GM11168 (cell line): ENCODE data around the gene MRPL43.
"Not testable (repeated sequence)": the region's sequence is repeated elsewhere in the genome, so short reads cannot be mapped to it uniquely, and the experiment has no call there.

Source experiments
- in situ Hi-C: fragments of 300-500 bp; cut with MboI; formaldehyde crosslinking; loops from one replicate; pipeline ENCODE4 v1.12.0; 2022; ENCODE audit warnings: low sequenced_read_pairs; ENCODE audit not compliant: unreplicated experiment

MRPL43 gene

DNA sequence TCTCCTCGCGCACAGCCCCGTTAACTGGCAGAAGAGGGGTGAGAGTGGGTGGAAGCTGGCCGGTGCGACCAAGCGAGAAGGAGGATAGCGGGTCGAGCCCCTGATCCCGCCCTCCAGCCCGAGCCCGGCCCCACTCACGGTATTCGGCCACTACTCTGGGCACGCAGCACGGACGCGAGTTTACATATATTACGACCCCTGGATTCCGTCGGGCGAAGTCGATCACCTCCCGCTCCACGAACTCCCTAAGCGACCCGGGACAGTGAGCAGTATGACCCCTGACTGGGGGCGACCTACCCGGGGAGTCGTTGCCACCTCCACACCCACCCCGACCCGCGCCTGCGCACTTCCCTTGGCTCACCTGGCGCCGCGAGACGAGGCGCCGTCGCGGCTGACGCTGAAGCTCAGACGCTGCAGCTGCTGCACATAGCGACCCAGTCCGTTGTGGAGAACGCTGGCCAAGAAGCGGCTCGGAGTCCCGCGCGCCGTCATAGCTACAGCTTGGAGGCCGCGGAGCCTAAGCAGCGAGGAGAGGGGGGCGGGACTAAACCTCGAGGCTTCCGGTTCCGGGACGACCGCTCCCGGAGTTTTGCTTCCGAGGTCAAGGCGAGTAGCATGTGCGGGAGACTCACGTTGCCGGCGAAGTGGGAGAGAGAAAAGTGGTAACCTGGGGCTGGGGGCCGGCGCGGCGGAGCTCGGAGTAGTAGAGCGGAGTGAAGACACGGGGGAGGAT is at the start of gene MRPL43, which contains the start of gene TWNK:
MRPL43 (minus strand) TSS at position 546 of the 733 bp plus-strand sequence; CDS start at position 492, 54 bp downstream.
TWNK (plus strand) TSS at position 592 of the 733 bp plus-strand sequence. CDS start 668 bp downstream, outside the sequence.
- in situ Hi-C loops = no loop called here

DNA sequence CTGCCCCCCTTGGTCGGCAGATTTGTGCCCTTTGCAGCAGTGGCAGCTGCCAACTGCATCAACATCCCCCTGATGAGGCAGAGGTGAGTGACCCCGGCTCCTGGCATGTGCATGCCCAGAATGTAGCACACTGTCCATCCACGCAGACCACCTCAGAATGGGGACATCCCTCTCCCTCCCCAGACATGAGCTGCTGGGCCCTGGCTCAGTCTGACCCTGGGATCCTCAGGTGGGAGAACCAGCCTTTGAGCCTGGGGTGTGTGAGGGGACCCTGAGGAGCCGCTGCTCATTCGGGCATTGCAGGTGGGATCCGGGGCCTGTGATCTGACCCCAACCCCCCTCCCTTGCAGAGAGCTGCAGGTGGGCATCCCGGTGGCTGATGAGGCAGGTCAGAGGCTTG is 49.4 kb upstream of the MRPL43 start:
- in situ Hi-C loops = no loop called here

DNA sequence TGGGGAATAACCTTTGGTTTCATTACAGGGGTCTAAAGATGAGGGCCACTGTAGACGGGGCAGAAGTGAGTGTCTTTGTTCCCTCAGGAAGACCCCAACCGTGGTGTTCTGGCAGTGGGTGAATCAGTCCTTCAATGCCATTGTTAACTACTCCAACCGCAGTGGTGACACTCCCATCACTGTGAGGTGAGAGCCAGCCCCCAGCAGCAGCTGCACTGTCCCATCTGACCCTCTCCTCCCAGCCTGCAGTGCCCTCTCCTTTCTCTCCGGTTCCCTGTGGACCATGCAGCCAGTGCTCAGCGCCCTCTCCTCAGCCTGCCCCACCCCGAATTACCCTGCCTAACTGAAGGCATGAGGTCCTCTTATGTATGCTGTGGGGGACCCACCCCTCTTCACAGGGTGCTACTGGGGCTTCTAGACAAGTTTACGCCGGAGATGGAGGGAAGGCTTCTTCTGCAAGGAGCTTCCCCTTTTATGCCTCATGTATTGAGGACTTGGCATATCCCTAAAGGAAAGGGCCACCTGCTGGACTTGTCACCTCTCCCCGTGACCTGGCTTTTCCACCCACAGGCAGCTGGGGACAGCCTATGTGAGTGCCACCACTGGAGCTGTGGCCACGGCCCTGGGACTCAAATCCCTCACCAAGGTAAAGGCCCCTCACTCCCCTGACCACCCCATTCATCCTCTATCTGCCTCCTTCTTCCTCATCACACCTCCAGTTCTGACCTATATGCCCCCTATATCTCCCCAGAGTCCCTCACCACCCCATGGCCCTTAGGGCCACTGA is 48.8 kb upstream of the MRPL43 start:
- in situ Hi-C loops = no loop called here

GRCh38 chr10:101035314-101035713 is 48.0 kb upstream of the MRPL43 start:
- in situ Hi-C loops = no loop called here

DNA sequence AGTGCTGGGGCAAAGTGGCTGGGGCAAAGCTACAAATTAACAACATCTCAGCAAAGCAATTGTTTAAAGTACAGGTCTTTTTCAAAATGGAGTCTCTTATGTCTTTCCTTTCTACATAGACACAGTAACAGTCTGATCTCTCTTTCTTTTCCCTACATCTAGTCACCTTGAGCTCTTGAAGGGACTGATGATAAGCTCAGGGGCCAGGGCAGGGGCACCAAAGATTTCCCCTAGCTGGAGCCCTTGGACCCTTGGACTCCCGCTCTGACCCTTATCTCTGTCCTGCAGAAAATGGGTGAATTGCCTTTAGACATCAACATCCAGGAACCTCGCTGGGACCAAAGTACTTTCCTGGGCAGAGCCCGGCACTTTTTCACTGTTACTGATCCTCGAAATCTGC is 47.1 kb upstream of the MRPL43 start:
- in situ Hi-C loops = not testable (repeated sequence)

- in situ Hi-C loops = no loop called here
Observed at GRCh38 chr10:101033276-101033675, 46.0 kb upstream of the MRPL43 start.

- in situ Hi-C loops = no loop called here
Observed at GRCh38 chr10:101032637-101033224, 45.4 kb upstream of the MRPL43 start.

GRCh38 chr10:101031796-101032636 is 44.7 kb upstream of the MRPL43 start:
- in situ Hi-C loops = no loop called here

GRCh38 chr10:101031128-101031795 is 44.0 kb upstream of the MRPL43 start, which contains the start of the genes PDZD7 and SFXN3:
Gene PDZD7 (minus strand): TSS chr10:101031129. CDS start chr10:101030219, 910 bp downstream.
Gene SFXN3 (plus strand): TSS chr10:101031234. CDS start chr10:101034695, 3,461 bp downstream.
- in situ Hi-C loops = no loop called here

DNA sequence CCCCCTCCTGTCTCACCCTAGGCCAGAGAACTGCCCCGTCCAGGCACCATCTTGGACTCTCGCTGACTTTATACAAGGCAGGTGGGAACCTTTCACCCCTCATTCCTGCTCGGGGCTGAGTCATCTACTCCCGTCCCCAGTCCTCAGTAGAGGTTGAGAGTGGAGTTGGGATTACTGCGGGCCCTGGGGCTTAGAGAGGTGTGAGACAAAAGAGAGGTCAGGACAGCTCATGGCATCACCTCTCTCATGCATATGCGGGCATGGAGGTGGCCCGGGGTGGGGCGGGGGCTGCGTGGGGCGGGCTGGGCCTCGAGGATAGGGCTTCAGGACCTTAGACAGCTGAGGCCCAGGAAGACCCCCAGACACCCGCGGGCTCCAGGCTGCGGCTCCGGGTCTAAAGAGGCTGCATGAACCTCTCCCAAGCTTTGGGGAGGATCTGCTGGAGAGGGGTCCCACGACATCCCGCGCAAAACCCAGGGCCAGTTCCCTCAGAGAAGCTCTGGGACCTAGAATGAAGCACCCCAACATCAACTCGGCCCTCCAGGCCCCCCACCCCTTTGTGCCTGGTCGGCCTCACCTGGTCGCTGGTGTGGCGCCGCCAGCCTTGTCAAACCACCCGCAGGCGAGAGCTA is 43.3 kb upstream of the MRPL43 start:
- in situ Hi-C loops = no loop called here

GRCh38 chr10:101029520-101030295 is 42.4 kb upstream of the MRPL43 start:
- in situ Hi-C loops = no loop called here

DNA sequence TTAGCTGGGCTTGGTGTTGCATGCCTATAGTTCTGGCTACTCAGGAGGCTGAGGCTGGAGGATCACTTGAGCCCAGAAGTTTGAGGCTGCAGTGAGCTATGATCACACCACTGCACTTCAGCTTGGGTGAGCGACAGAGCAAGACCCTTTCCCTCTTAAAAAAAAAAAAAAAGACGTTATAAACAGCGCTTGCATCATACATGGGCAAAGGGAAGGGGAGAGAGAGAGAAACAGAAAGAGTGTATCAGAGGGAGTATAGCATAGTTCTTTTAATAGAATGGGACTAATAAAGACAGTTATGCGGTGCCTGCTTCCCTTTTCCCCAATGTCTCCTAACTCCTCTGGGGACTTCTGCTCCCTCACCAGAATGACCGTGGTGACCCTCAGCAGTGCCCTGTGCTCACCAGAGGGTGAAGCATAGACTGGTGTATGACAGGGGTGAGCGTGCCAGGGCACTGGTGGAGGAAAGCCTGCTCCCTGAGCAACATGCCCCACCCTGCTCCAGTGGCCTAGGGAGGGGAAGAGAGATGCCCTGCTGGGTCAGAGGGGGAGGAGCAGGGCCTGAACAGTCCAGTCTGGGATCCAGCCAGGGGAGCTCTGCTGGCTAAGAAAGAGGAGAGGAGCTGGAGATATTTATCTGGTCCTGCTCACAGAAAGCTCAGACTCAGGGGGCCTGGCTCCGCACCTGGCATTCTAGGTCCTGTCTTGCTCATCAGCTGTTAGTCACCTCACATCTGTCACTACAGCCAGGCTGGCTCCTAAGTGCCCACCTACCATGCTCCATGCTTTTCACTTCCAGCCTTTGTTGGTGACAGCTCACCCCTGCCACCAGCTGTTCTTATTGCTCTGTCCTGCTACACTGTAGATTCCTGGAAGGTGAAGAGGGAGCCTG is 41.4 kb upstream of the MRPL43 start:
- in situ Hi-C loops = no loop called here

- in situ Hi-C loops = no loop called here
Observed at GRCh38 chr10:101027106-101027720, 39.9 kb upstream of the MRPL43 start.

DNA sequence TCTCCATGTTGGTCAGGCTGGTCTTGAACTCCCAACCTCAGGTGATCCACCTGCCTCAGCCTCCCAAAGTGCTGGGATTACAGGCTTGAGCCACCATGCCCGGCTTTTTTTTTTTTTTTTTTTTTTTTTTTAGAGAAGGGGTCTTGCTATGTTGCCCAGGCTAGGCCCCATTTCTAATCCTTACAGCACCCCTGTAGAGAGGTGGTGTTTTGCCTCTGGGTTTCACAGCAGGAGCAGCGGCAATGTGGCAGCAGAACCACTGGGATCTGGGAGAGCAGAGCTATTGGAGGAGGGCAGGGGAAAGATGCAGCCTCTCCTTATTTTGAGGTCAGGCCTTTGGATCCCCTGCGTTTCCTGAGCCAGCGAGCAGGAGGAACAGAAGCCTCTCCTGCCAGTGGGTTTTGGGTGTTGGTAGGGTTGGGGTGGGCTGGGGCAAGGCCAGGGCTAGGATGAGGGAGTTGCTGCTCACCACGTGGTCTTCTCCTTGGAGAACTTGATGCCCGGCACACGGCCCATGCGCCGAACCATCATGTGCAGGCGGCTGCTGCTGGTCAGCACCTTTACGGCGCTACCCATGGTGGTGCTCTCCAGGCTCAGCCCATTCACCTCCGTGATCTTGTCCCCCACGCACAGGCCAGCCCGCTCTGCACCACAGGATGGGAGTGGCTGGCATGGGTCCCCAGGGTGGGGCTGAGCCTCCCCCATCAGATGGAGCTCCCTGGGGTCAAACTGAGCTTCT is 35.8 kb upstream of the MRPL43 start:
- in situ Hi-C loops = no loop called here

DNA sequence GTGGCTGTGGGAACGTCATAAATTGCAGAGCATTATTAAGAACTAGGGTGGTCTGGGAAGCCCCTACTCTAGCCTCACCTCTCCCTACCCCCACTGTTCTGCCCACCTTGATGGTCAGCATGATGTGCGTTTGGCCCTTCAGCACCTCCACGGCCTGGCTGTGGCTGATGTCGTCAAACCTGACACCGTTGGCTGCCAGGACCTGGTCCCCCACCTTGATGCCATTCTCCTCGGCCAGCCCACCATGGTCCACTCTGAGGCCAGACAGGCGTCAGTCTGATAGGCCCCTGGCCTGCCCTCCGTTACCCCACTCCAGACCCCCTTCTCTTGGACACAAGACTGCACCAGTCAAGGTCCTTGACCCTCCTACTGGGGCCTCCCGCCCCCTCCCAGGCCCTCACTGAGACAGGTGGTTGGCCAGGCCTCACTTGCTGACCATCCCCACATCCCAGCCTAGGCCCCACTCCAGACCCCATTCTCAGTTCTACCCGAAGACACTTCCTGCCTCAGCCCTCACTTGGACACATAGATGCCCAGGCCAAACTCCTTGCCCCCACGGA is 34.5 kb upstream of the MRPL43 start:
- in situ Hi-C loops = no loop called here

DNA sequence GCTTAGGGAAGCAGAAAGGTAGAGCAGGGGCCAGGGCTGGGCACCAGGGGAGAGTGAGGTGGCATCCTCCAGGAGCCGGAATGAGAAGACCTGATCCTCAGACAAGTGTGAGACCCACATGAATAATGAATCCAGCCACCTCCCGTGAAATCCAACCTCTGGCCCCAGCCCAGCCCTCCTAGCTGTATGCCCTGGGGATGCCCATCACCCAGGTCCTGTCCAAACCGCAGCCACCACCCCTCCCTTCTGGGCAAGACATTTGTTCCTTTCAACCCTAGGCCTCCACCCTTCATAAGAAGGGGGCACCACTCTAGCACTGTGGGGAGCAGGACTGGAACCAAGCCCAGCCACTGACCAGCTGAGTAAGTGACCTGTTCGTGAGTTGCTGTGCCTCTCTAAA is 33.9 kb upstream of the MRPL43 start:
- in situ Hi-C loops = no loop called here
